IPS-18c (cell line): ENCODE results near the gene RHBDL1.

Experiments used
- H3K4me3 ChIP-seq: 2 replicates; pipeline ENCODE4 v1.7.0; 2013; ENCODE audit warnings: low read depth, mild to moderate bottlenecking, low read length, moderate library complexity; ENCODE audit not compliant: insufficient read depth
- H3K9me3 ChIP-seq: one replicate; pipeline ENCODE4 v1.6.1; 2013; ENCODE audit warnings: mild to moderate bottlenecking, low read length, moderate library complexity; ENCODE audit not compliant: control insufficient read depth, insufficient read depth

RHBDL1 gene

GRCh38 chr16:667113-667779 is 8.2 kb upstream of the RHBDL1 start:
- no peaks in the 10 kb centered on the region for H3K9me3 ChIP-seq
- H3K4me3 ChIP-seq, result no peak overlapping the region

- H3K9me3 ChIP-seq, result no peaks in the 10 kb centered on the region
- peak within 1 kb of the TSS; percentile 87 for H3K4me3 ChIP-seq
Measured at GRCh38 chr16:667780-668518, 7.5 kb upstream of the RHBDL1 start, which contains the start of gene RHOT2. Gene RHOT2 (plus strand): TSS chr16:668132. CDS start chr16:668200, 68 bp downstream.

- H3K4me3 ChIP-seq, result peak overlapping the region; percentile 87
- no peaks in the 10 kb centered on the region for H3K9me3 ChIP-seq
Measured at GRCh38 chr16:668519-669171, 6.8 kb upstream of the RHBDL1 start.

- Histone ChIP-seq H3K4me3 (no peak overlapping the region), H3K9me3 (no peaks in the 10 kb centered on the region)
Measured at GRCh38 chr16:669666-670065, 5.8 kb upstream of the RHBDL1 start.

GRCh38 chr16:670485-671352 is 4.8 kb upstream of the RHBDL1 start:
- Histone ChIP-seq H3K4me3 (no peak overlapping the region), H3K9me3 (no peaks in the 10 kb centered on the region)

GRCh38 chr16:671353-672131 is 3.9 kb upstream of the RHBDL1 start:
- Histone ChIP-seq H3K9me3 (no peaks in the 10 kb centered on the region), H3K4me3 (no peak overlapping the region)

GRCh38 chr16:672371-672770 is 3.1 kb upstream of the RHBDL1 start:
- H3K4me3 ChIP-seq, result no peak overlapping the region
- no peaks in the 10 kb centered on the region for H3K9me3 ChIP-seq

GRCh38 chr16:672851-673250 is 2.6 kb upstream of the RHBDL1 start:
- Histone ChIP-seq H3K9me3 (no peaks in the 10 kb centered on the region), H3K4me3 (no peak overlapping the region)

- Histone ChIP-seq H3K9me3 (no peaks in the 10 kb centered on the region), H3K4me3 (no peak overlapping the region)
Measured at GRCh38 chr16:673399-673991, 2.0 kb upstream of the RHBDL1 start.

GRCh38 chr16:674214-674881 is 1.1 kb upstream of the RHBDL1 start:
- Histone ChIP-seq H3K4me3 (peak overlapping the region; percentile 0; the same call in 1 of the 2 replicates), H3K9me3 (no peaks in the 10 kb centered on the region)

GRCh38 chr16:675884-676564 is 553 bp downstream of the RHBDL1 start:
- Histone ChIP-seq H3K9me3 (no peaks in the 10 kb centered on the region), H3K4me3 (peak overlapping the region; percentile 47)

- peak overlapping the region; percentile 15; the same call in 1 of the 2 replicates for H3K4me3 ChIP-seq
- H3K9me3 ChIP-seq, result no peaks in the 10 kb centered on the region
Measured at GRCh38 chr16:676565-676902, 1.1 kb downstream of the RHBDL1 start.

- peak overlapping the region; percentile 15; the same call in 1 of the 2 replicates for H3K4me3 ChIP-seq
- no peaks in the 10 kb centered on the region for H3K9me3 ChIP-seq
Measured at GRCh38 chr16:676913-677312, 1.4 kb downstream of the RHBDL1 start.

- Histone ChIP-seq H3K9me3 (no peaks in the 10 kb centered on the region), H3K4me3 (peak overlapping the region; percentile 15; the same call in 1 of the 2 replicates)
Measured at GRCh38 chr16:677316-678190, 2.1 kb downstream of the RHBDL1 start.
